ENCODE data around the gene SIRPB2. TPM values are rescaled to one million over a fixed set of nuclear protein-coding genes. Genes with fewer than 3 reads are reported as not detected.

The SIRPB2 gene
- total RNA-seq, 4 donors from 2014 or later, result 3.9 to 28.5 (median 10.5) TPM

DNA sequence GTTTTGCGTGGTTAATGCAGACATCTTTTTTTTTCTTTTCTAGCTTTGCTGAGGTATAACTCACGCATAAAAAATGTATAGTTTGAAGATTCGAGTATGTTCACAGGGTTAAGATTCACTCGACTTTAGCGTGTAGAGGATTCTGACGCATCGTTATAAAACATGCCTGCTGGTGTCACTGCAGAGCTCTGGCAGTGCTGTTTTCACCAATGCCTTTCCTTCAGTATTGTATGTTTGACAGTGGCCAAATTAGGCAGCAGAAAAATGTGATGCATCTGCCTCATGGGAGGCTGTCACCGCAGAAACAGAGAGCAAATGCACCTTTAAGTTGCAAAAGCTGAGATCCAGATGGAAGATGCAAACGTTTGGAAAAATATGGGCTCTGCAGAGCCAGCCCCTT, 18.0 kb upstream of the SIRPB2 start:
- no peaks in the 10 kb centered on the region for H3K36me3 ChIP-seq
- DNase-seq (ENCODE audit: low spot score in 2 of 2), result no peak
- H3K27ac ChIP-seq, result no peak overlapping the region
- TF ChIP-seq EP300 (IDR thresholded peaks at IDR 0.05) (no peak), POLR2A (IDR thresholded peaks at IDR 0.05) (no peak)
- TF ChIP-seq, protein P1, sequence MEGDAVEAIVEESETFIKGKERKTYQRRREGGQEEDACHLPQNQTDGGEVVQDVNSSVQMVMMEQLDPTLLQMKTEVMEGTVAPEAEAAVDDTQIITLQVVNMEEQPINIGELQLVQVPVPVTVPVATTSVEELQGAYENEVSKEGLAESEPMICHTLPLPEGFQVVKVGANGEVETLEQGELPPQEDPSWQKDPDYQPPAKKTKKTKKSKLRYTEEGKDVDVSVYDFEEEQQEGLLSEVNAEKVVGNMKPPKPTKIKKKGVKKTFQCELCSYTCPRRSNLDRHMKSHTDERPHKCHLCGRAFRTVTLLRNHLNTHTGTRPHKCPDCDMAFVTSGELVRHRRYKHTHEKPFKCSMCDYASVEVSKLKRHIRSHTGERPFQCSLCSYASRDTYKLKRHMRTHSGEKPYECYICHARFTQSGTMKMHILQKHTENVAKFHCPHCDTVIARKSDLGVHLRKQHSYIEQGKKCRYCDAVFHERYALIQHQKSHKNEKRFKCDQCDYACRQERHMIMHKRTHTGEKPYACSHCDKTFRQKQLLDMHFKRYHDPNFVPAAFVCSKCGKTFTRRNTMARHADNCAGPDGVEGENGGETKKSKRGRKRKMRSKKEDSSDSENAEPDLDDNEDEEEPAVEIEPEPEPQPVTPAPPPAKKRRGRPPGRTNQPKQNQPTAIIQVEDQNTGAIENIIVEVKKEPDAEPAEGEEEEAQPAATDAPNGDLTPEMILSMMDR (IDR thresholded peaks at IDR 0.05), result peak in 3 of 5 experiments; percentile 5 to 19 (median 17)
- H3K27me3 ChIP-seq, result no peaks in the 10 kb centered on the region
- H3K9me3 ChIP-seq, result no peaks in the 10 kb centered on the region
- H3K4me3 ChIP-seq, result no peak overlapping the region
- WGBS, 2 donors, result 32 to 36% methylated on average over 9 of the region's 9 CpGs
- no peaks in the 10 kb centered on the region for H3K4me1 ChIP-seq

DNA sequence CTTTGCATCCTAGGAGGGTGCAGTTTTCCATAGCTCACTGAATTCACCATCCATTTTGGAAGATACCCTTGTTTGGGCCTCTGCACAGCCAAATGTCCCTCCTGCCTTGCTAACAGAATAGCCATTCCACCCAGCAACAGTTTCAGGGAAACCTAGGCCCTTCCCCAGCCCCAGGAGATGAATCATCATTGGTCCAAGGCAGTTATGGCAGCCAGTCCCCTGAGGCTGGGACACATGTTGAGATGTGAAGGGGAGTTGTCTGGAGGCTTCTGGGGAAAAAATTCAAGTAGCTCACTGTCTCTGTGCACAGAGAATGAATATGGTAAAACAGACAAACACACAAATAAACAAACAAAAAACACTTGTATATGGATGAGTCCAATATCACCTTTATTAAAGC, 17.4 kb upstream of the SIRPB2 start:
- Histone ChIP-seq H3K27me3 (no peaks in the 10 kb centered on the region), H3K27ac (no peak overlapping the region), H3K4me1 (no peaks in the 10 kb centered on the region), H3K4me3 (no peak overlapping the region), H3K9me3 (no peaks in the 10 kb centered on the region), H3K36me3 (no peaks in the 10 kb centered on the region)
- TF ChIP-seq, protein P1 (IDR thresholded peaks at IDR 0.05), result no peak
- no peak for TF ChIP-seq EP300 (IDR thresholded peaks at IDR 0.05)
- TF ChIP-seq POLR2A (IDR thresholded peaks at IDR 0.05), result no peak
- no peak for DNase-seq (ENCODE audit: low spot score in 2 of 2)

DNA sequence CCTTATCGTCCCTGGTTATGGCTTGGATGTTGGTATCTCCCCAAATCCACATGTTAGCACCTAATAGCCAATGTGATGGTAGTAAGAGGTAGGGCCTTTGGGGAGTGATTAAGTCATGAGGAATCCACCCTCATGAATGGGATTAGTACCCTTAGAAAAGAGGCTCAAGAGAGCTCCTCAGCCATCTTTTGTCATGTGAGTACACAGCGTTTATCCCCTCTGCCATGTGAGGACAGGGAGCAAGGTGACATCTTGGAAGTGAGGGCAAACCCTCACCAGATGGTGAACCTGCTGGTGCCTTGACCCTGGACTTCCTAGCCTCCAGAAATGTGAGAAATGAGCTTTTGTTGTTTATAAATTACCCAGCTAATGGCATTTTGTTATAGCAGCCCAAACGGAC, 16.1 kb upstream of the SIRPB2 start:
- H3K4me3 ChIP-seq, result no peak overlapping the region
- no peaks in the 10 kb centered on the region for H3K4me1 ChIP-seq
- no peaks in the 10 kb centered on the region for H3K27me3 ChIP-seq
- H3K27ac ChIP-seq, result no peak overlapping the region
- peaks cover 0 to 4% (median under 1%) of the 10 kb centered on the region in 4 donors for H3K9me3 ChIP-seq
- DNase-seq (ENCODE audit: low spot score in 2 of 2), result no peak
- 71 to 79% methylated on average over 3 of the region's 3 CpGs for WGBS, 2 donors
- no peak for TF ChIP-seq POLR2A (IDR thresholded peaks at IDR 0.05)
- no peak for TF ChIP-seq EP300 (IDR thresholded peaks at IDR 0.05)
- TF ChIP-seq, protein P1 (IDR thresholded peaks at IDR 0.05), result no peak
- no peaks in the 10 kb centered on the region for H3K36me3 ChIP-seq

DNA sequence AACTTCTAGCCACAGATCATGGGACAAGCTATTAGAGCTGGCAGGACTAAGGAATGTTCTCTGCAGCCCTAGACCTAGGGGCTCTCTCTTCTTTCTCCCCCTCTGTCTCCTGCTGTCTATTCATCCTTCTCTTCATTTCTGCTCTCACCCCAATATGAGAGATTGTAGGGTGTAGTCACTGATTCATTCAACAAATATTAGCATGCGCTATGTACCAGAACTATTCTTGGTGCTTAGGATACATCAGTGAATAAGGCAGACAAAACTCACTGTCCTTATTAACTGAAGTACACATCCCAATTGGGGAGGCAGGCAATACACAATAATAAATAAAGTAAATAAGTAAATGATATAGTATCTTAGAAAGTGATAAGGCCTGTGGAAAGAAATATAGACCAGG, 14.7 kb upstream of the SIRPB2 start:
- Histone ChIP-seq H3K27ac (no peak overlapping the region), H3K27me3 (no peaks in the 10 kb centered on the region), H3K4me3 (no peak overlapping the region), H3K36me3 (no peaks in the 10 kb centered on the region), H3K9me3 (peaks cover 0 to 6% (median 3%) of the 10 kb centered on the region in 4 donors), H3K4me1 (no peaks in the 10 kb centered on the region)
- TF ChIP-seq, protein P1 (IDR thresholded peaks at IDR 0.05), result no peak
- TF ChIP-seq EP300 (IDR thresholded peaks at IDR 0.05) (no peak), POLR2A (IDR thresholded peaks at IDR 0.05) (no peak)
- DNase-seq (ENCODE audit: low spot score in 2 of 2), result no peak
- 10 to 68% methylated on average over 1 of the region's 1 CpG for WGBS, 2 donors

DNA sequence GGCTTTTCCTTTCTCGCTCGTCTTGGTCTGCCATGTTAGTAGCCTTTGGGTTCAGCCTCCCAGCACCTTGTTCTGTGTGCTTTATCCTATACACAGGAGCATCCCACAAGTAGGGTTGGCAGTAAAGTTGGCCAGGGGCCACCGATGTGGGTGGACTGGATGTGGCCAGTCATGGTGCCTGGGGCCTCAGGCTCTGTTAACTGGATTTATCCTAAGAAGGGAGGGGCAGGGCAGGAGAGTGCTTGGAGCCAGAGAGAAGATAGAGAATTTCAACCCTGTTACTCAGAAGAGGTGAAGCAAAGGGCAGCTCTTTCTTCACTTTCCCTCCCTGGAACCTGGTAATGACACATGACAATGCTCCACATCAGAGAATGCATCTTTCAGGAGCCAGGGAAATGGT, 14.1 kb upstream of the SIRPB2 start:
- peaks cover 0 to 6% (median 3%) of the 10 kb centered on the region in 4 donors for H3K9me3 ChIP-seq
- WGBS, 2 donors, result 81 to 93% methylated on average over 3 of the region's 3 CpGs
- no peaks in the 10 kb centered on the region for H3K36me3 ChIP-seq
- no peaks in the 10 kb centered on the region for H3K4me1 ChIP-seq
- no peak for DNase-seq (ENCODE audit: low spot score in 2 of 2)
- TF ChIP-seq, protein P1 (IDR thresholded peaks at IDR 0.05), result no peak
- TF ChIP-seq POLR2A (IDR thresholded peaks at IDR 0.05) (no peak), EP300 (IDR thresholded peaks at IDR 0.05) (no peak)
- no peaks in the 10 kb centered on the region for H3K27me3 ChIP-seq
- no peak overlapping the region for H3K27ac ChIP-seq
- H3K4me3 ChIP-seq, result no peak overlapping the region

All from tibial nerve (tissue), 4 donors.